H1 (cell line): ENCODE results near the gene CDK7. TPM values are rescaled to one million over a fixed set of nuclear protein-coding genes. Genes with fewer than 3 reads are reported as not detected.

Experiments
- CTCF ChIA-PET: fragments of 300-600 bp; sonication (Branson Sonifier 250); formaldehyde crosslinking; loops from one replicate; lab custom pipeline; 2021; ENCODE audit not compliant: partially characterized antibody; lab: Charles Lee
- POLR2A ChIA-PET: fragments of 300-600 bp; sonication (Branson Sonifier 250); formaldehyde crosslinking; loops from one replicate; lab custom pipeline; 2021; ENCODE audit warnings: inconsistent platforms; ENCODE audit not compliant: partially characterized antibody; lab: Charles Lee
- DNase-seq, 2 experiments: peaks; one replicate each; pipeline versions ENCODE4 v3.0.0 to v3.0.0-alpha.2; 2010 to 2022; ENCODE audit warnings: low spot score in 2 of 2, low read depth in 1 of 2, mixed read lengths in 1 of 2
- FAIRE-seq: peaks from 2 replicates; lab custom pipeline; 2011; peaks lifted over from hg19 to GRCh38; lab: Jason Lieb, UNC
- H2AFZ ChIP-seq: 2 replicates; pipeline ENCODE4 v1.8.1; 2012; ENCODE audit warnings: low read length, inconsistent platforms
- H2AK5ac ChIP-seq: 2 replicates; pipeline ENCODE4 v1.6.1; 2013; ENCODE audit warnings: low read depth, low read length
- H2BK120ac ChIP-seq: replicated peaks from 2 replicates; pipeline ENCODE3; 2013; ENCODE audit warnings: low read depth, low read length, inconsistent platforms
- H2BK12ac ChIP-seq: 2 replicates; pipeline ENCODE4 v1.6.1; 2013; ENCODE audit warnings: low read depth, low read length
- H2BK15ac ChIP-seq: 2 replicates; pipeline ENCODE4 v1.6.1; 2013; ENCODE audit warnings: low read length
- H2BK20ac ChIP-seq: 2 replicates; pipeline ENCODE4 v1.6.1; 2013; ENCODE audit warnings: low read length
- H2BK5ac ChIP-seq: 2 replicates; pipeline ENCODE4 v1.6.1; 2013; ENCODE audit warnings: low read depth, low read length
- H3K14ac ChIP-seq: 2 replicates; pipeline ENCODE4 v1.6.1; 2013; ENCODE audit warnings: inconsistent platforms; ENCODE audit not compliant: insufficient read length
- H3K18ac ChIP-seq: 2 replicates; pipeline ENCODE4 v1.6.1; 2013; ENCODE audit warnings: low read length; ENCODE audit errors: extremely low read depth
- H3K23ac ChIP-seq: 2 replicates; pipeline ENCODE4 v1.6.1; 2013; ENCODE audit warnings: inconsistent platforms; ENCODE audit not compliant: insufficient read length
- H3K23me2 ChIP-seq: 2 replicates; pipeline ENCODE4 v1.6.1; 2013; ENCODE audit warnings: low read depth, low read length
- H3K27ac ChIP-seq: 2 replicates; pipeline ENCODE4 v1.6.1; 2011; ENCODE audit warnings: low read depth, low read length, inconsistent platforms
- H3K27me3 ChIP-seq, 4 experiments: replicated peaks in 1 of 4; 1 replicate in 1 of 4; 2 replicates in 3 of 4; pipeline versions ENCODE4 v1.6.1 to v1.8.1; 2011 to 2013; ENCODE audit warnings: low read length in 3 of 4, mild to moderate bottlenecking in 3 of 4, inconsistent platforms in 2 of 4, mixed read lengths in 2 of 4, moderate library complexity in 1 of 4; ENCODE audit not compliant: control insufficient read depth in 3 of 4, insufficient read depth in 3 of 4; ENCODE audit errors: extremely low read depth in 1 of 4
- H3K36me3 ChIP-seq, 4 experiments: 2 replicates each; pipeline versions ENCODE4 v1.6.1 to v1.8.1; 2011 to 2013; ENCODE audit warnings: mild to moderate bottlenecking in 4 of 4, low read length in 3 of 4, moderate library complexity in 2 of 4, control low read depth in 1 of 4, inconsistent platforms in 1 of 4; ENCODE audit not compliant: insufficient read depth in 4 of 4, control insufficient read depth in 2 of 4
- H3K4ac ChIP-seq: replicated peaks from 2 replicates; pipeline ENCODE3; 2013; ENCODE audit warnings: low read length, low read depth, mixed read lengths, inconsistent platforms; ENCODE audit not compliant: insufficient read length
- H3K4me1 ChIP-seq, 4 experiments: replicated peaks in 1 of 4; 1 replicate in 1 of 4; 2 replicates in 3 of 4; pipeline versions ENCODE4 v1.6.1 to v1.8.1; 2011 to 2013; ENCODE audit warnings: low read length in 3 of 4, inconsistent platforms in 2 of 4, mixed read lengths in 1 of 4; ENCODE audit not compliant: insufficient read depth in 4 of 4, control insufficient read depth in 3 of 4
- H3K4me2 ChIP-seq, 2 experiments: 2 replicates each; pipeline versions ENCODE4 v1.6.1 to v1.8.1; 2011 to 2013; ENCODE audit warnings: low read depth in 2 of 2, low read length in 2 of 2, control low read depth in 1 of 2, inconsistent platforms in 1 of 2, mild to moderate bottlenecking in 1 of 2; ENCODE audit not compliant: insufficient read depth in 1 of 2
- H3K4me3 ChIP-seq, 4 experiments: fragments of 200-600, 300-600 bp in 1 of 4; sonication (generic), shearing (Covaris generic), sonication (Bioruptor Twin) in 1 of 4; 2 replicates each; pipeline versions ENCODE4 v1.5.1 to v1.8.1; 2011 to 2016; ENCODE audit warnings: low read length in 4 of 4, low read depth in 3 of 4, control low read depth in 2 of 4, inconsistent platforms in 2 of 4, mild to moderate bottlenecking in 2 of 4, mixed read lengths in 1 of 4, moderate library complexity in 1 of 4; ENCODE audit not compliant: insufficient read depth in 2 of 4; ENCODE audit errors: extremely low read depth in 1 of 4
- H3K56ac ChIP-seq: replicated peaks from 2 replicates; pipeline ENCODE3; 2013; ENCODE audit warnings: low read depth, mild to moderate bottlenecking, mixed read lengths, low read length, inconsistent platforms; ENCODE audit not compliant: insufficient read length
- H3K79me1 ChIP-seq: 2 replicates; pipeline ENCODE4 v1.6.1; 2013; ENCODE audit warnings: low read depth, low read length, control low read depth
- H3K79me2 ChIP-seq, 2 experiments: 2 replicates each; pipeline versions ENCODE4 v1.6.1 to v1.8.1; 2012 to 2013; ENCODE audit warnings: low read length in 2 of 2, mild to moderate bottlenecking in 2 of 2, inconsistent platforms in 1 of 2; ENCODE audit not compliant: insufficient read depth in 2 of 2, control insufficient read depth in 1 of 2
- H3K9ac ChIP-seq, 4 experiments: replicated peaks in 1 of 4; 1 replicate in 1 of 4; 2 replicates in 3 of 4; pipeline versions ENCODE4 v1.6.1 to v1.8.1; 2011 to 2013; ENCODE audit warnings: low read depth in 3 of 4, low read length in 3 of 4, control low read depth in 2 of 4, mild to moderate bottlenecking in 2 of 4, moderate library complexity in 2 of 4, inconsistent platforms in 1 of 4; ENCODE audit errors: extremely low read depth in 1 of 4
- H3K9me3 ChIP-seq, 2 experiments: 2 replicates each; pipeline versions ENCODE4 v1.6.1 to v1.8.1; 2012 to 2013; ENCODE audit warnings: mild to moderate bottlenecking in 2 of 2, moderate library complexity in 2 of 2, control low read depth in 1 of 2, inconsistent platforms in 1 of 2, low read depth in 1 of 2, low read length in 1 of 2, mixed read lengths in 1 of 2; ENCODE audit not compliant: insufficient read depth in 2 of 2
- H4K20me1 ChIP-seq, 2 experiments: replicated peaks in 1 of 2; 2 replicates each; pipeline versions ENCODE3 to v1.8.1; 2011 to 2013; ENCODE audit warnings: inconsistent platforms in 2 of 2, low read length in 2 of 2, mild to moderate bottlenecking in 1 of 2; ENCODE audit not compliant: insufficient read depth in 2 of 2, control insufficient read depth in 1 of 2
- H4K5ac ChIP-seq: 2 replicates; pipeline ENCODE4 v1.6.1; 2013; ENCODE audit warnings: low read length, low read depth, mixed read lengths, inconsistent platforms; ENCODE audit not compliant: insufficient read length
- H4K8ac ChIP-seq: 2 replicates; pipeline ENCODE4 v1.8.0; 2013; ENCODE audit warnings: mild to moderate bottlenecking, moderate library complexity, low read length, inconsistent platforms; ENCODE audit not compliant: insufficient read depth; ENCODE audit errors: extremely low read depth
- H4K91ac ChIP-seq: replicated peaks from 2 replicates; pipeline ENCODE3; 2013; ENCODE audit warnings: low read length, mixed read lengths, inconsistent platforms; ENCODE audit not compliant: insufficient read length
- ATF3 ChIP-seq: IDR thresholded peaks from 2 replicates; pipeline ENCODE4 v1.6.1; 2011; ENCODE audit warnings: low read depth, mild to moderate bottlenecking, low read length; ENCODE audit not compliant: insufficient read depth
- HDAC6 ChIP-seq: IDR thresholded peaks from one replicate; pipeline ENCODE4 v1.7.1; 2012; ENCODE audit warnings: low read depth, mild to moderate bottlenecking, inconsistent platforms, low read length, moderate library complexity
- KDM4A ChIP-seq: IDR thresholded peaks from one replicate; pipeline ENCODE4 v1.7.1; 2012; ENCODE audit warnings: low read depth, mild to moderate bottlenecking, moderate library complexity, low read length, inconsistent platforms; ENCODE audit not compliant: severe bottlenecking
- NANOG ChIP-seq: IDR thresholded peaks from 2 replicates; pipeline ENCODE4 v1.6.1; 2011; ENCODE audit warnings: low read length, low read depth, mild to moderate bottlenecking, inconsistent platforms; ENCODE audit not compliant: insufficient read depth, poor library complexity, severe bottlenecking
- NRF1 ChIP-seq: IDR thresholded peaks from 2 replicates; pipeline ENCODE4 v1.6.1; 2011; ENCODE audit warnings: mild to moderate bottlenecking, low read depth, low read length, improper control_type of control experiment
- RXRA ChIP-seq: IDR thresholded peaks from 2 replicates; pipeline ENCODE4 v1.6.1; 2011; ENCODE audit warnings: low read depth, mild to moderate bottlenecking, low read length, moderate library complexity; ENCODE audit not compliant: insufficient read depth
- TEAD4 ChIP-seq: IDR thresholded peaks from 2 replicates; pipeline ENCODE4 v1.6.1; 2012; ENCODE audit warnings: low read depth, low read length, inconsistent platforms, mixed read lengths
- WGBS, 2 experiments: shearing (Covaris generic) in 1 of 2; methylation state at CpG; one replicate each; pipeline versions ENCODE4 v1.1.6 to v1.1.7; 2013 to 2015; ENCODE audit warnings: low lambda C conversion rate in 2 of 2, mixed read lengths in 2 of 2, inconsistent platforms in 1 of 2, low coverage in 1 of 2, missing lambda C conversion rate in 1 of 2; ENCODE audit not compliant: insufficient replicate concordance in 2 of 2, insufficient coverage in 1 of 2, insufficient read length in 1 of 2; ENCODE audit errors: extremely low coverage in 1 of 2, missing lambda C conversion rate in 1 of 2; 5-methylcytosine and 5-hydroxymethylcytosine counted together
- polyA plus RNA-seq, 7 experiments: library from polyadenylated mRNA; depleted of rRNA in 3 of 7; stranded (reverse) in 5 of 7; unstranded in 2 of 7; fragments of >200 nt in 5 of 7; fragments of 200-250 nt in 2 of 7; gene quantifications; 1 replicate in 5 of 7; 2 replicates in 1 of 7; 4 replicates in 1 of 7; pipeline versions ENCODE4 v1.2.1 to v1.2.3, GENCODE V29; 2011 to 2013; ENCODE audit warnings: missing spikeins in 2 of 7, mixed read lengths in 2 of 7
- total RNA-seq: library from RNA; stranded (reverse); fragmentation: NEBNext Ultra II Directional; extraction: Animal tissue kit (Norgen Biotek cat#: 25700); gene quantifications from 2 replicates; pipeline ENCODE4 v1.2.1, GENCODE V29; 2021

Gene CDK7
- total and polyA plus RNA-seq, 2 of the 8 experiments (the other 6 are each of a cell fraction or from before 2014, with no cell fraction given): 39.9 to 63.4 TPM

- Histone ChIP-seq H3K4me1 (peaks cover 0 to 3% (median 0%) of the 10 kb centered on the region in 4 experiments; a peak in 2 of 7 replicates), H3K27ac (no peak overlapping the region), H2BK20ac (no peak overlapping the region), H3K79me1 (no peaks in the 10 kb centered on the region), H2BK15ac (no peak overlapping the region), H2BK12ac (no peak overlapping the region), H3K18ac (no peak overlapping the region), H2AFZ (no peak overlapping the region), H2AK5ac (no peak overlapping the region), H3K23ac (no peak overlapping the region), H2BK120ac (no peak overlapping the region), H2BK5ac (no peak overlapping the region), H3K36me3 (peaks cover 0 to 23% (median 1%) of the 10 kb centered on the region in 4 experiments; a peak in 4 of 8 replicates), H3K23me2 (peaks cover 1% of the 10 kb centered on the region; the same call in 1 of the 2 replicates), H3K79me2 (peaks cover 0 to 14% of the 10 kb centered on the region in 2 experiments; a peak in 2 of 4 replicates), H4K91ac (no peak overlapping the region), H3K9me3 (no peaks in the 10 kb centered on the region), H3K14ac (no peak overlapping the region), H4K5ac (no peak overlapping the region), H3K4me2 (no peak overlapping the region), H3K4me3 (no peak overlapping the region), H3K56ac (no peak overlapping the region), H4K8ac (no peak overlapping the region), H3K9ac (no peak overlapping the region), H3K4ac (no peak overlapping the region), H3K27me3 (no peaks in the 10 kb centered on the region), H4K20me1 (peaks cover 0 to 1% of the 10 kb centered on the region in 2 experiments)
- DNase-seq (no peak), FAIRE-seq (no peak)
- WGBS, 2 experiments: 90% methylated on average over 6 of the region's 6 CpGs; no CpG with 5 or more reads in 1 of the 2 experiments
- CTCF ChIA-PET: interaction anchor here (0.7 to 0.9 kb wide), 2 partner anchors 178 to 262 kb away, joined by 3 read pairs; no protein-coding TSS in a partner anchor
- TF ChIP-seq NRF1 (no peak), KDM4A (no peak), HDAC6 (no peak), ATF3 (no peak), RXRA (no peak), NANOG (no peak), TEAD4 (no peak)
- POLR2A ChIA-PET: no interaction called here
These were observed 3.4 kb upstream of the CDK7 start for GRCh38 chr5:69231281-69231680.
